GM18508 (cell line): ENCODE data around the gene SGSH.

ENCODE experiments used
- ATAC-seq: cut with Tn5 transposase; IDR thresholded peaks from one replicate; pipeline ENCODE4 v1.9.1; 2021; ENCODE audit warnings: moderate number of reproducible peaks; ENCODE audit not compliant: insufficient read depth, unreplicated experiment

Gene SGSH

GRCh38 chr17:80229011-80229410 lies 8.9 kb upstream of the SGSH start:
- ATAC-seq: no peak

- no peak for ATAC-seq
These were observed 8.3 kb upstream of the SGSH start for GRCh38 chr17:80228477-80228876.

- ATAC-seq: no peak
These were observed 7.5 kb upstream of the SGSH start for GRCh38 chr17:80227666-80228065.

GRCh38 chr17:80227156-80227555 lies 7.0 kb upstream of the SGSH start:
- no peak for ATAC-seq

GRCh38 chr17:80225230-80225629 lies 5.1 kb upstream of the SGSH start:
- no peak for ATAC-seq

GRCh38 chr17:80224683-80225082 lies 4.5 kb upstream of the SGSH start:
- no peak for ATAC-seq

- ATAC-seq: no peak
These were observed 3.8 kb upstream of the SGSH start for GRCh38 chr17:80223838-80224497.

GRCh38 chr17:80223142-80223815 lies 3.1 kb upstream of the SGSH start:
- ATAC-seq: no peak

GRCh38 chr17:80222376-80223141 lies 2.4 kb upstream of the SGSH start:
- ATAC-seq: no peak

- no peak for ATAC-seq
These were observed 1.4 kb upstream of the SGSH start for GRCh38 chr17:80221351-80222105.

GRCh38 chr17:80220736-80221215 lies 643 bp upstream of the SGSH start:
- ATAC-seq: no peak

GRCh38 chr17:80219763-80220053 lies 425 bp downstream of the SGSH start:
- ATAC-seq: no peak

- ATAC-seq: no peak
These were observed 945 bp downstream of the SGSH start for GRCh38 chr17:80219013-80219762.

GRCh38 chr17:80218391-80218790 lies 1.7 kb downstream of the SGSH start:
- ATAC-seq: no peak

GRCh38 chr17:80217703-80218362 lies 2.3 kb downstream of the SGSH start:
- ATAC-seq: no peak

GRCh38 chr17:80216473-80217456 lies 3.4 kb downstream of the SGSH start:
- no peak for ATAC-seq

- ATAC-seq: no peak
These were observed 5.3 kb downstream of the SGSH start for GRCh38 chr17:80214878-80215210.

GRCh38 chr17:80214012-80214877 lies 5.9 kb downstream of the SGSH start:
- no peak for ATAC-seq
